Spleen (tissue), 11 donors: ENCODE results near the gene DFFA. TPM values are rescaled to one million over a fixed set of nuclear protein-coding genes. Genes with fewer than 3 reads are reported as not detected.

Source experiments
- DNase-seq: peaks from one replicate; pipeline ENCODE4 v3.0.0-alpha.2; 2020
- H3K27ac ChIP-seq, 8 donors: fragments of 200-600 bp; sonication (generic) in 7 of 8; 1 replicate in 4 of 8; 2 replicates in 4 of 8; pipeline versions ENCODE4 v1.5.0 to v1.8.0; 2016 to 2021; ENCODE audit warnings: inconsistent platforms in 4 of 8, mild to moderate bottlenecking in 4 of 8, moderate library complexity in 1 of 8
- H3K27me3 ChIP-seq, 7 donors: fragments of 200-600 bp; sonication (generic) in 6 of 7; replicated peaks in 1 of 7; 1 replicate in 4 of 7; 2 replicates in 3 of 7; pipeline versions ENCODE4 v1.5.0 to v1.8.0; 2016 to 2021; ENCODE audit warnings: inconsistent platforms in 3 of 7, mild to moderate bottlenecking in 1 of 7
- H3K36me3 ChIP-seq, 6 donors: fragments of 200-600 bp; sonication (generic) in 5 of 6; 1 replicate in 4 of 6; 2 replicates in 2 of 6; pipeline versions ENCODE4 v1.5.0 to v1.8.0; 2016 to 2021; ENCODE audit warnings: inconsistent platforms in 2 of 6
- H3K4me1 ChIP-seq, 6 donors: fragments of 200-600 bp; sonication (generic) in 5 of 6; 1 replicate in 3 of 6; 2 replicates in 3 of 6; pipeline versions ENCODE4 v1.5.0 to v1.8.0; 2016 to 2021; ENCODE audit warnings: inconsistent platforms in 3 of 6
- H3K4me3 ChIP-seq, 8 donors: fragments of 200-600 bp; sonication (generic) in 7 of 8; 1 replicate in 4 of 8; 2 replicates in 4 of 8; pipeline versions ENCODE4 v1.5.0 to v1.8.0; 2016 to 2021; ENCODE audit warnings: inconsistent platforms in 4 of 8, mild to moderate bottlenecking in 4 of 8, moderate library complexity in 2 of 8
- H3K9me3 ChIP-seq, 8 donors: fragments of 200-600 bp; sonication (generic) in 7 of 8; 1 replicate in 4 of 8; 2 replicates in 4 of 8; pipeline versions ENCODE4 v1.5.0 to v1.8.0; 2016 to 2021; ENCODE audit warnings: inconsistent platforms in 4 of 8
- POLR2A ChIP-seq, 3 donors: fragments of 450-650 bp; IDR thresholded peaks; one replicate each; pipeline ENCODE4 v1.5.1; 2017; ENCODE audit warnings: antibody characterized with exemption in 3 of 3, mild to moderate bottlenecking in 1 of 3
- POLR2AphosphoS5 ChIP-seq, 3 donors: sonication (generic); formaldehyde crosslinking; IDR thresholded peaks; one replicate each; pipeline ENCODE4 v1.5.1; 2017; ENCODE audit warnings: antibody characterized with exemption in 3 of 3
- WGBS, 5 donors: extraction: QIAGEN DNeasy Blood & Tissue Kit in 3 of 5; methylation state at CpG; one replicate each; pipeline versions ENCODE4 v1.1.5 to v1.1.7; 2013 to 2018; 5-methylcytosine and 5-hydroxymethylcytosine counted together
- intact Hi-C: fragments of 100-400 bp; cut with DNase I; formaldehyde crosslinking; loops from one replicate; pipeline ENCODE4 v1.15.0; 2023; ENCODE audit warnings: low total_unique reads
- polyA plus RNA-seq, 3 donors: library from polyadenylated mRNA; stranded (reverse); fragments of 200-250 nt; gene quantifications; one replicate each; pipeline ENCODE4 v1.2.1, GENCODE V29; 2013
- total RNA-seq, 7 donors: library from RNA; depleted of rRNA in 3 of 7; stranded (reverse); fragments of >200 nt in 3 of 7; fragmentation: NEBNext Ultra II Directional in 4 of 7; extraction: Animal tissue kit (Norgen Biotek cat#: 25700) in 4 of 7; gene quantifications; one replicate each; pipeline versions ENCODE4 v1.1.0 to v1.2.1, GENCODE V29; 2016 to 2021
- TF ChIP-seq, protein P1 (sequence below), 11 experiments: fragments of 200-600 bp in 7 of 11; fragments of 450-650 bp in 4 of 11; sonication (generic) in 4 of 11; IDR thresholded peaks in 8 of 11; conservative IDR thresholded peaks in 3 of 11; 1 replicate in 7 of 11; 2 replicates in 4 of 11; pipeline versions ENCODE4 v1.4.0 to v1.8.0; 2016 to 2021; ENCODE audit warnings: antibody characterized with exemption in 11 of 11, inconsistent platforms in 4 of 11, mild to moderate bottlenecking in 1 of 11
- donor health status: healthy with polysubstance abuse.
- donor health status: DM: no; HTN: no; CAD: no; lungs with moderate emphysema.
- donor health status: DM: no; HTN: no; CAD: no.
- donor health status: Bipolar disorder and iron deficiency.
- donor health status: healthy.
- donor health status: DM: no; HTN: no; CAD: no.
- donor health status: DM: yes; HTN: yes; CAD: no.

Gene DFFA
- total and polyA plus RNA-seq, 10 donors: 7.2 to 30.1 (median 21.4) TPM

DNA sequence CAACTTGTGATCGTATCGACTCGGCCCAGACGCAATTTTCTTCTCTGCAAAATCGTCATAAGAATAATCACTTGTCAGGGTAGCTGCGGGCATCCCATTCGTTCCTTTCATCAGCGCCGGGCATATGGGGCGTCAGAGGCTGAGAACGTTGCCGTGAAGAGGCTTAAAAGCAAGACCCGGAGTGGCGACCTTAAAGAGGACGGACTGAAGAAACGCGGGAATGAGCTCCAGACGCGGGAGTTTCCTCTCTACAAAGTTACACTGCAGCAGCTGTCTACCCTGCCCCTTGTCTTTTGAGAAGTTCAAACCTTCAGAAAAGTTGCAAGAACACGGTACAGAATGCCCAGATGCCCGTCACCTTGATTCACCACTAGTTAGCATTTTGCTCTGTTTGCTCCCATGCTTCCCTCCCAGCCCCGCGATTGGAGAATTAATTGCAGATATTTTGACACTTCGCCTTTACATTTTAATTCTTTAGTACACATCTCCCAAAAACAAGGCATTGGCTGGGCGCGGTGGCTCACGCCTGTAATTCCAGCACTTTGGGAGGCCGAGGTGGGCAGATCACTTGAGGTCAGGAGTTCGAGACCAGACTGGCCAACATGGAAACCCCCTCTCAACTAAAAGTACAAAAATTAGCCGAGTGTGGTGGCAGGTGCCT, 41.1 kb downstream of the DFFA start:
- Histone ChIP-seq H3K9me3 (no peaks in the 10 kb centered on the region), H3K27me3 (no peaks in the 10 kb centered on the region), H3K4me1 (peaks cover 6 to 54% (median 28%) of the 10 kb centered on the region in 6 donors), H3K4me3 (peak overlapping the region; percentile 72 to 96 (median 88)), H3K27ac (peak overlapping the region in 7 of 8 donors; percentile 56 to 87 (median 79)), H3K36me3 (peaks cover 0 to 5% (median 0%) of the 10 kb centered on the region in 6 donors)
- 25 to 27% (median 25%) methylated on average over 27 to 30 of the region's 30 CpGs for WGBS, 5 donors
- intact Hi-C loops: loop anchor here (5.0 kb wide), 2 partner anchors 46 to 61 kb away; no protein-coding TSS in a partner anchor
- no peak for DNase-seq
- TF ChIP-seq POLR2AphosphoS5 (IDR thresholded peaks at IDR 0.05): no peak
- TF ChIP-seq, protein P1, sequence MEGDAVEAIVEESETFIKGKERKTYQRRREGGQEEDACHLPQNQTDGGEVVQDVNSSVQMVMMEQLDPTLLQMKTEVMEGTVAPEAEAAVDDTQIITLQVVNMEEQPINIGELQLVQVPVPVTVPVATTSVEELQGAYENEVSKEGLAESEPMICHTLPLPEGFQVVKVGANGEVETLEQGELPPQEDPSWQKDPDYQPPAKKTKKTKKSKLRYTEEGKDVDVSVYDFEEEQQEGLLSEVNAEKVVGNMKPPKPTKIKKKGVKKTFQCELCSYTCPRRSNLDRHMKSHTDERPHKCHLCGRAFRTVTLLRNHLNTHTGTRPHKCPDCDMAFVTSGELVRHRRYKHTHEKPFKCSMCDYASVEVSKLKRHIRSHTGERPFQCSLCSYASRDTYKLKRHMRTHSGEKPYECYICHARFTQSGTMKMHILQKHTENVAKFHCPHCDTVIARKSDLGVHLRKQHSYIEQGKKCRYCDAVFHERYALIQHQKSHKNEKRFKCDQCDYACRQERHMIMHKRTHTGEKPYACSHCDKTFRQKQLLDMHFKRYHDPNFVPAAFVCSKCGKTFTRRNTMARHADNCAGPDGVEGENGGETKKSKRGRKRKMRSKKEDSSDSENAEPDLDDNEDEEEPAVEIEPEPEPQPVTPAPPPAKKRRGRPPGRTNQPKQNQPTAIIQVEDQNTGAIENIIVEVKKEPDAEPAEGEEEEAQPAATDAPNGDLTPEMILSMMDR (IDR thresholded peaks at IDR 0.05 in 8 of 11, conservative IDR thresholded peaks at IDR 0.05 in 3 of 11): no peak
- no peak for TF ChIP-seq POLR2A (IDR thresholded peaks at IDR 0.05)

DNA sequence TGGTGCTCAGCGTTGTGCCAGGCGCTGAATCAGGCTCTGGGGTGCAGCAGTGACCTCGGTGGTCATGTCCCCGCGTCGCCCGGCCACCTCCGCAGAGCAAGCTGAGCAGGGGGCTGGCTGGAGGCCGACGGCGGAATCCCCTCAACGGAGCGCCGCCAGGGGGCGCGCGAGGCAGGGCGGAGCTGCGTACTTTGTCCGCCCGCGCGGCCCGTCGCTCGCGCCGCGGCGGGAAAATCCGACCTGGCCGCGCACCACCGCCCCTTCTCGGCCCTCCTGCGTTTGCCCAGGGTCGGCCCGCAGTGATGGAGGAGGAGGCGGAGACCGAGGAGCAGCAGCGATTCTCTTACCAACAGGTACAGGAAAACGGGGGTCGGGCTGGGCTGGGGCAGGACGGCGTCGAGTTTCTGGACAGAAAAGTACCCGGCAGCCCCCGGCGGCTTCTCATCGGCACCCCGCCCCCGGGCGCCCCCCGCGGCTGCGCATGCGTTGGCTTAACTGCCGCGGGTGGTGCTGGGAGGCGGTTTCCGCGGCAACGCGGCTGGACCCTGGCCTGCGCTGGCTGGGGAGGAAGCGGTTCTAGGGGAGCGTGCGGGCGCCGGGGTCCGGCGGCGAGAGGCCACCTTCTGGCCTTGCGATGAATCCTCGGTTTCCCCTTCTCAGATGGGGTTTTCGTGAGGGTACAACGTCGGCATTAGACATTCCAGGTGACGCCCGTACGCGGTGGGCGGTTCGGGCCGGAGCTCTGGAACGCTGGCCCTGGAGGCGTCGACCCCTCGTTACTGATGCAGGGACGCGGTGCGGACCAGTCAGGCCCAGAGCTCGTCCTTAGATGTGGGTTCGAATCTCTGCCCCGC, 41.9 kb downstream of the DFFA start, which contains the start of gene CENPS:
TSS of gene CENPS (plus strand) at position 218 of the 854 bp plus-strand sequence. CDS start at position 303, 85 bp downstream.
- 0% methylated on average over 7 to 95 of the region's 95 CpGs for WGBS, 5 donors
- peaks cover 6 to 54% (median 28%) of the 10 kb centered on the region in 6 donors for H3K4me1 ChIP-seq
- TF ChIP-seq, protein P1 (IDR thresholded peaks at IDR 0.05 in 8 of 11, conservative IDR thresholded peaks at IDR 0.05 in 3 of 11): peak; percentile 92 to 99 (median 97)
- peak in 1 of 3 donors; percentile 88 for TF ChIP-seq POLR2A (IDR thresholded peaks at IDR 0.05)
- TF ChIP-seq POLR2AphosphoS5 (IDR thresholded peaks at IDR 0.05): peak; percentile 71 to 86 (median 83)
- H3K9me3 ChIP-seq: no peaks in the 10 kb centered on the region
- peak; percentile 98 for DNase-seq
- peaks cover 0 to 5% (median 0%) of the 10 kb centered on the region in 6 donors for H3K36me3 ChIP-seq
- H3K4me3 ChIP-seq: peak within 1 kb of the TSS; percentile 72 to 96 (median 88)
- H3K27ac ChIP-seq: peak within 1 kb of the TSS; percentile 52 to 87 (median 72)
- no peaks in the 10 kb centered on the region for H3K27me3 ChIP-seq
- intact Hi-C loops: loop anchor here (5.0 kb wide), 2 partner anchors 47 to 62 kb away; no protein-coding TSS in a partner anchor

DNA sequence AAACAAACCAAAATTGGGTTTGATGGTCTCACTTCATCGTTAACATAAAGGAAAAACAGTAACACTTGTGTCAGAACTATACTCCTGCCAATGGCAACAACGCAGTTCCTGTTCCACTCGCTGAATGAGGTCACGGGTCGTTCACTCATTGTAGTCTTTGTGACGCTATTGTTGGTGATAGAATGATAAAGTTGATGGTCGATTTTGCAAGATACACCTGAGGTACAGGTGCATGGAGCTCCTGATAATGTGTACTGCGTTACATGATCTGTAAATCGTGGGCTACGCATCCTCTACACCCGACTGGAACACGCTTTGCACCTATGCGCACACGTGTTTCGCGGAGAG, 42.5 kb downstream of the DFFA start:
- H3K27me3 ChIP-seq: no peaks in the 10 kb centered on the region
- DNase-seq: no peak
- intact Hi-C loops: loop anchor here (5.0 kb wide), 3 partner anchors 47 to 62 kb away; no protein-coding TSS in a partner anchor
- TF ChIP-seq POLR2AphosphoS5 (IDR thresholded peaks at IDR 0.05) (no peak), POLR2A (IDR thresholded peaks at IDR 0.05) (no peak)
- TF ChIP-seq, protein P1 (IDR thresholded peaks at IDR 0.05 in 8 of 11, conservative IDR thresholded peaks at IDR 0.05 in 3 of 11): no peak
- H3K4me1 ChIP-seq: peaks cover 6 to 54% (median 28%) of the 10 kb centered on the region in 6 donors
- H3K36me3 ChIP-seq: peaks cover 0 to under 1% (median 0%) of the 10 kb centered on the region in 6 donors
- H3K27ac ChIP-seq: peak overlapping the region; percentile 52 to 87 (median 72)
- 16 to 30% (median 17%) methylated on average over 12 to 16 of the region's 16 CpGs for WGBS, 5 donors
- H3K4me3 ChIP-seq: peak overlapping the region in 7 of 8 donors; percentile 72 to 96 (median 87)
- no peaks in the 10 kb centered on the region for H3K9me3 ChIP-seq
